CD4-positive, alpha-beta T cell (primary cell): ENCODE results near the gene HKDC1. TPM values are rescaled to one million over a fixed set of nuclear protein-coding genes. Genes with fewer than 3 reads are reported as not detected.
A peak's percentile ranks its signal among the peaks of the same experiment; 100 is the strongest.

Experiments used
- ATAC-seq: fragments of 200-7000 bp; cut with Tn5 transposase; one replicate; pipeline ENCODE4 v1.10.0; 2022; ENCODE audit warnings: mild to moderate bottlenecking; ENCODE audit not compliant: poor library complexity
- CTCF ChIA-PET: fragments of 350-600 bp; sonication (Branson Sonifier 250); formaldehyde crosslinking; loops from one replicate; lab custom pipeline; 2021; ENCODE audit warnings: antibody characterized with exemption, inconsistent platforms; lab: Charles Lee
- POLR2A ChIA-PET: fragments of 350-600 bp; sonication (Branson Sonifier 250); formaldehyde crosslinking; loops from one replicate; lab custom pipeline; 2021; ENCODE audit warnings: antibody characterized with exemption, inconsistent platforms; lab: Charles Lee
- DNase-seq, 14 experiments: peaks; one replicate each; pipeline ENCODE4 v3.0.0-alpha.2; 2013 to 2020; ENCODE audit warnings: mixed read lengths in 2 of 14
- H3K27ac ChIP-seq, 2 donors: one replicate each; pipeline versions ENCODE4 v1.5.1 to v1.7.0; 2013; ENCODE audit warnings: low read length in 2 of 2, low read depth in 1 of 2, mild to moderate bottlenecking in 1 of 2
- H3K27me3 ChIP-seq, 2 experiments: 1 replicate in 1 of 2; 2 replicates in 1 of 2; pipeline versions ENCODE4 v1.6.1 to v1.7.0; 2013; ENCODE audit warnings: low read length in 2 of 2, control low read depth in 1 of 2, mild to moderate bottlenecking in 1 of 2, moderate library complexity in 1 of 2; ENCODE audit not compliant: insufficient read depth in 2 of 2, control insufficient read depth in 1 of 2
- H3K36me3 ChIP-seq: one replicate; pipeline ENCODE4 v1.6.1; 2013; ENCODE audit warnings: low read length, control low read depth; ENCODE audit not compliant: insufficient read depth
- H3K4me1 ChIP-seq: one replicate; pipeline ENCODE4 v1.6.1; 2013; ENCODE audit warnings: low read length, control low read depth; ENCODE audit not compliant: insufficient read depth
- H3K4me3 ChIP-seq: one replicate; pipeline ENCODE4 v1.5.1; 2013; ENCODE audit warnings: mild to moderate bottlenecking, low read length, moderate library complexity
- H3K9me3 ChIP-seq, 2 experiments: 1 replicate in 1 of 2; 2 replicates in 1 of 2; pipeline versions ENCODE4 v1.6.1 to v1.7.0; 2013; ENCODE audit warnings: low read length in 2 of 2, mild to moderate bottlenecking in 2 of 2, control low read depth in 1 of 2, moderate library complexity in 1 of 2; ENCODE audit not compliant: control insufficient read depth in 1 of 2, insufficient read depth in 1 of 2
- H3K27ac Mint-ChIP-seq: one replicate; pipeline ENCODE4 v1.8.0; 2020; ENCODE audit warnings: mixed read lengths
- H3K27me3 Mint-ChIP-seq: one replicate; pipeline ENCODE4 v1.8.0; 2021; ENCODE audit warnings: mixed read lengths
- H3K36me3 Mint-ChIP-seq: one replicate; pipeline ENCODE4 v1.8.0; 2021; ENCODE audit warnings: low read depth, mixed read lengths
- H3K4me1 Mint-ChIP-seq: one replicate; pipeline ENCODE4 v1.8.0; 2021; ENCODE audit warnings: low read depth, mixed read lengths
- H3K4me3 Mint-ChIP-seq: one replicate; pipeline ENCODE4 v1.8.0; 2020; ENCODE audit warnings: mild to moderate bottlenecking, mixed read lengths
- H3K9me3 Mint-ChIP-seq: one replicate; pipeline ENCODE4 v1.8.0; 2020; ENCODE audit warnings: mixed read lengths
- intact Hi-C, 2 experiments: fragments of 100-400 bp; cut with DNase I in 1 of 2; cut with micrococcal nuclease in 1 of 2; formaldehyde crosslinking; loops; one replicate each; pipeline versions ENCODE4 v1.15.1 to v1.9.0; 2023 to 2025; cut with DNase I, micrococcal nuclease
- total RNA-seq, 174 experiments: library from RNA in 2 of 174; stranded (reverse) in 2 of 174; gene quantifications; one replicate each; pipeline ENCODE4 v1.2.3 and lab custom pipeline; 2021 to 2026
- TF ChIP-seq, protein P1 (sequence below): fragments of 200-600 bp; IDR thresholded peaks from one replicate; pipeline ENCODE4 v1.8.0; 2022; ENCODE audit warnings: antibody characterized with exemption, mild to moderate bottlenecking

The HKDC1 gene
- total RNA-seq, 2 experiments from 2014 or later: 3.1 to 4.5 TPM

DNA sequence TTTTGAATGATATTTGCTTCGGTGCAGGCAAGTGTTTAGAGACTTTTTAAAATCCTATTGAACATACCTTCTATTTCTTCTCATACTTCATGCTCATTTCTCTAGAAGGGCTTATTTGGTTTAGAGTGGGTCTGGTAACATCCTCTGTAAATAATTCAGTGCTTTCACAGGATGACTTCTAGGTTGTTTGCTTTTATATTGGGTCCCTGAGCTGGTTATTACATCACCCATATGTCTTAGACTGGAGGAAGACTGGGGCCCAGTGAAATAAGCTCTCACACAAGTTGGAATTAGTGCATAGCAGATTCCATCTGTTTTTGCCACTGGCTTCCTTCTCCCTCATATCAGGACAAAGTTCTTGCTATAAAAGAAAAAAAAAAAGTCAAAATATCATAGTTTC, 33.6 kb upstream of the HKDC1 start:
- H3K9me3 Mint-ChIP-seq: no peaks in the 10 kb centered on the region
- ChIA-PET POLR2A (no interaction called here), CTCF (interaction anchor here (1.0 to 1.3 kb wide), 2 partner anchors 19 to 60 kb away, joined by 3 to 4 read pairs; no protein-coding TSS in a partner anchor)
- TF ChIP-seq, protein P1, sequence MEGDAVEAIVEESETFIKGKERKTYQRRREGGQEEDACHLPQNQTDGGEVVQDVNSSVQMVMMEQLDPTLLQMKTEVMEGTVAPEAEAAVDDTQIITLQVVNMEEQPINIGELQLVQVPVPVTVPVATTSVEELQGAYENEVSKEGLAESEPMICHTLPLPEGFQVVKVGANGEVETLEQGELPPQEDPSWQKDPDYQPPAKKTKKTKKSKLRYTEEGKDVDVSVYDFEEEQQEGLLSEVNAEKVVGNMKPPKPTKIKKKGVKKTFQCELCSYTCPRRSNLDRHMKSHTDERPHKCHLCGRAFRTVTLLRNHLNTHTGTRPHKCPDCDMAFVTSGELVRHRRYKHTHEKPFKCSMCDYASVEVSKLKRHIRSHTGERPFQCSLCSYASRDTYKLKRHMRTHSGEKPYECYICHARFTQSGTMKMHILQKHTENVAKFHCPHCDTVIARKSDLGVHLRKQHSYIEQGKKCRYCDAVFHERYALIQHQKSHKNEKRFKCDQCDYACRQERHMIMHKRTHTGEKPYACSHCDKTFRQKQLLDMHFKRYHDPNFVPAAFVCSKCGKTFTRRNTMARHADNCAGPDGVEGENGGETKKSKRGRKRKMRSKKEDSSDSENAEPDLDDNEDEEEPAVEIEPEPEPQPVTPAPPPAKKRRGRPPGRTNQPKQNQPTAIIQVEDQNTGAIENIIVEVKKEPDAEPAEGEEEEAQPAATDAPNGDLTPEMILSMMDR: no peak
- Histone ChIP-seq H3K4me1 (peaks cover under 1% of the 10 kb centered on the region), H3K4me3 (no peak overlapping the region), H3K9me3 (no peaks in the 10 kb centered on the region), H3K36me3 (peaks cover 72% of the 10 kb centered on the region), H3K27ac (no peak overlapping the region), H3K27me3 (no peaks in the 10 kb centered on the region)
- H3K27ac Mint-ChIP-seq: no peak overlapping the region
- intact Hi-C loops: loop anchor here in 1 of 2 experiments (10.0 kb wide), 1 partner anchor 462 kb away; the partner anchor contains the start of gene CCAR1
- H3K36me3 Mint-ChIP-seq: peaks cover 84% of the 10 kb centered on the region
- DNase-seq: no peak
- peaks cover 27% of the 10 kb centered on the region for H3K4me1 Mint-ChIP-seq
- H3K27me3 Mint-ChIP-seq: no peaks in the 10 kb centered on the region
- H3K4me3 Mint-ChIP-seq: no peak overlapping the region
- no peak for ATAC-seq

GRCh38 chr10:69201045-69201444, 19.1 kb upstream of the HKDC1 start:
- ATAC-seq (no peak), DNase-seq (no peak)
- no peak overlapping the region for H3K27ac Mint-ChIP-seq
- Histone ChIP-seq H3K27ac (no peak overlapping the region), H3K27me3 (no peaks in the 10 kb centered on the region), H3K36me3 (peaks cover 62% of the 10 kb centered on the region), H3K4me3 (no peak overlapping the region), H3K4me1 (peaks cover 20% of the 10 kb centered on the region), H3K9me3 (no peaks in the 10 kb centered on the region)
- H3K9me3 Mint-ChIP-seq: no peaks in the 10 kb centered on the region
- no peak overlapping the region for H3K4me3 Mint-ChIP-seq
- H3K27me3 Mint-ChIP-seq: no peaks in the 10 kb centered on the region
- POLR2A ChIA-PET: no interaction called here
- TF ChIP-seq, protein P1: no peak
- peaks cover 82% of the 10 kb centered on the region for H3K36me3 Mint-ChIP-seq
- CTCF ChIA-PET: no interaction called here
- intact Hi-C loops: no loop called here
- no peaks in the 10 kb centered on the region for H3K4me1 Mint-ChIP-seq

DNA sequence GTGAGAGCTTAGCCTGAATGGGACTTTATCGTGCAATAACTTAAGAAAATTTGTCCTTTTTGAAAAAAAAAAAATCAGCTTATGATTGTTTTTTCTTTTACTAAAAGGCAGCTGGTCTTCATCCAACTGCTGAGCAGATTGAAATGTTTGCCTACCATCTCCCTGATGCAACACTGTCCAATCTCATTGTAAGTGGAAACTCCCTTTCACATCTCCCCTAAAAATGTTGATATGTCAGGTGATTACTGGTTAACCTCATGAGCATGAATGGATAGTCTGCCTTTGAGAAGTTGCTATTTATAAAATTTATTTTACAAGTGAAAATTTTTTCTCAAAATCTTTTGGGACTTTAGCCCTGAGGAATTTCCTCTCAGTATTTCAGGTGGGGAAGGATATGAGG, 17.8 kb upstream of the HKDC1 start:
- DNase-seq: peak in 3 of 14 experiments; percentile 50 to 63 (median 53)
- H3K4me1 ChIP-seq: peaks cover 22% of the 10 kb centered on the region
- no peaks in the 10 kb centered on the region for H3K9me3 ChIP-seq
- Mint-ChIP-seq H3K27me3 (no peaks in the 10 kb centered on the region), H3K4me3 (no peak overlapping the region), H3K36me3 (peaks cover 81% of the 10 kb centered on the region), H3K27ac (no peak overlapping the region), H3K4me1 (no peaks in the 10 kb centered on the region), H3K9me3 (no peaks in the 10 kb centered on the region)
- TF ChIP-seq, protein P1: no peak
- no peak overlapping the region for H3K4me3 ChIP-seq
- peaks cover 61% of the 10 kb centered on the region for H3K36me3 ChIP-seq
- peak overlapping the region in 1 of 2 donors; percentile 1 for H3K27ac ChIP-seq
- intact Hi-C loops: no loop called here
- POLR2A ChIA-PET: no interaction called here
- ATAC-seq: peak; percentile 71
- no peaks in the 10 kb centered on the region for H3K27me3 ChIP-seq
- CTCF ChIA-PET: no interaction called here
